Right lobe of liver (tissue), 4 donors: ENCODE data around the gene SLCO4A1.

Source experiments
- POLR2A ChIP-seq: fragments of 450-650 bp; IDR thresholded peaks from one replicate; pipeline ENCODE4 v1.6.1; 2017; ENCODE audit warnings: antibody characterized with exemption, mild to moderate bottlenecking
- TF ChIP-seq, protein P1 (sequence below), 4 donors: fragments of 200-600 bp in 3 of 4; fragments of 450-650 bp in 1 of 4; IDR thresholded peaks; one replicate each; pipeline versions ENCODE4 v1.5.1 to v1.8.0; 2016 to 2022; ENCODE audit warnings: antibody characterized with exemption in 4 of 4, mild to moderate bottlenecking in 2 of 4
- donor health status: DM: no; HTN: no; CAD: no.
- donor health status: DM: no; HTN: no; CAD: no.
- donor health status: DM: no; HTN: yes; CAD: no.

DNA sequence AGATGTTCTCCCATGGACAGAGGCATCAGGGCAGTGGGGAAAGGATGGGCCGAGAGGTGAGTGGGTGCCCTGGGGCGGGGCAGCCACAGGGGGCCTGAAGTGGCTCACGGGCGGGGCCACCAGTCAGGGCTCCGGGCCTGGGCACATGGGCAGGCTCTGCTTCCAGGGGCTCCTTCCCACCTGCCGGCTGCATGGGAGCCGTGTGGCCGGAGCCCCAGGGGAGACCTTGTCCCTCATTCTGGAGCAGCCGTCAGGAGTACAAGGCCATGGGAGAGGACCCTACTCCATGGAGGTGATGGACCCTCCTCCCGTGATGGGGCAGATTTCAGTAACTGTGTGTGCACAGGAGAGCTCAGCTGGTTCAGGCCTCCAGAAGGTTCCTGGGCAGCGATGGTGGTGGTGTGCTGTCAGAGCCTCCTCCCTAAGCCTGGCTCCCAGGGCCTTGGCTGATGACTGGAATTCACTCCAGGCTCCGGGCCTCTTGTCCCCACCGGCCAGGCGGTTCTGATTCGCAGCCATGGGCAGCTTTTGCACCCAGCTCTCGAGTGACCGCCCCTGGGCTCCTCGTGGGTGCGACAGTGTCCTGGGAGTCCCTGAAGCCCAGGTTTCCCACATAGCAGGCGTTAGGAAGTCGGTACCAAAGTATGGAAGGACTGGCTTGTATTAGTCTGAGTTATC, 6.2 kb downstream of the SLCO4A1 start:
- TF ChIP-seq, protein P1, sequence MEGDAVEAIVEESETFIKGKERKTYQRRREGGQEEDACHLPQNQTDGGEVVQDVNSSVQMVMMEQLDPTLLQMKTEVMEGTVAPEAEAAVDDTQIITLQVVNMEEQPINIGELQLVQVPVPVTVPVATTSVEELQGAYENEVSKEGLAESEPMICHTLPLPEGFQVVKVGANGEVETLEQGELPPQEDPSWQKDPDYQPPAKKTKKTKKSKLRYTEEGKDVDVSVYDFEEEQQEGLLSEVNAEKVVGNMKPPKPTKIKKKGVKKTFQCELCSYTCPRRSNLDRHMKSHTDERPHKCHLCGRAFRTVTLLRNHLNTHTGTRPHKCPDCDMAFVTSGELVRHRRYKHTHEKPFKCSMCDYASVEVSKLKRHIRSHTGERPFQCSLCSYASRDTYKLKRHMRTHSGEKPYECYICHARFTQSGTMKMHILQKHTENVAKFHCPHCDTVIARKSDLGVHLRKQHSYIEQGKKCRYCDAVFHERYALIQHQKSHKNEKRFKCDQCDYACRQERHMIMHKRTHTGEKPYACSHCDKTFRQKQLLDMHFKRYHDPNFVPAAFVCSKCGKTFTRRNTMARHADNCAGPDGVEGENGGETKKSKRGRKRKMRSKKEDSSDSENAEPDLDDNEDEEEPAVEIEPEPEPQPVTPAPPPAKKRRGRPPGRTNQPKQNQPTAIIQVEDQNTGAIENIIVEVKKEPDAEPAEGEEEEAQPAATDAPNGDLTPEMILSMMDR (IDR thresholded peaks at IDR 0.05) = no peak
- no peak for TF ChIP-seq POLR2A
